PC-3 (cell line): ENCODE measurements around the gene ZNF559. TPM values are rescaled to one million over a fixed set of nuclear protein-coding genes. Genes with fewer than 3 reads are reported as not detected.

Experiments used
- ATAC-seq: fragments of 200-7000 bp; cut with Tn5 transposase; 2 replicates; pipeline ENCODE4 v1.9.1; 2020; ENCODE audit warnings: mild to moderate bottlenecking, moderate library complexity
- BruUV-seq: library from RNA; stranded (reverse); fragments of 400-500 nt; replicated peaks from 2 replicates; lab custom pipeline; 2021; lab: Mats Ljungman, UMichigan
- CTCF ChIA-PET: fragments of 300-600 bp; sonication (Branson Sonifier 250); formaldehyde crosslinking; loops from one replicate; lab custom pipeline; 2022; ENCODE audit warnings: antibody characterized with exemption; lab: Charles Lee
- POLR2A ChIA-PET: fragments of 300-600 bp; sonication (Branson Sonifier 250); formaldehyde crosslinking; loops from one replicate; lab custom pipeline; 2022; ENCODE audit warnings: antibody characterized with exemption; ENCODE audit not compliant: unreplicated experiment; lab: Charles Lee
- DNase-seq: peaks from one replicate; pipeline ENCODE4 v3.0.0-alpha.2; 2015
- H2AFZ ChIP-seq: fragments of 300-600 bp; sonication (generic); 2 replicates; pipeline ENCODE4 v1.6.0; 2016; ENCODE audit warnings: antibody characterized with exemption, low read length
- H3F3A ChIP-seq: fragments of 300-600 bp; sonication (generic); one replicate; pipeline ENCODE4 v1.6.0; 2017; ENCODE audit warnings: antibody characterized with exemption, low read length, control low read depth, mild to moderate bottlenecking; ENCODE audit not compliant: unreplicated experiment
- H3K27ac ChIP-seq: fragments of 300-600 bp; sonication (generic); 2 replicates; pipeline ENCODE4 v1.5.1; 2016; ENCODE audit warnings: mild to moderate bottlenecking, low read length
- H3K27me3 ChIP-seq: fragments of 300-600 bp; sonication (generic); 2 replicates; pipeline ENCODE4 v1.6.1; 2016; ENCODE audit warnings: low read length, mixed read lengths
- H3K36me3 ChIP-seq: fragments of 300-600 bp; sonication (generic); 2 replicates; pipeline ENCODE4 v1.6.1; 2016; ENCODE audit warnings: low read depth, mixed run types, low read length, mixed read lengths
- H3K4me1 ChIP-seq: fragments of 300-600 bp; sonication (generic); 2 replicates; pipeline ENCODE4 v1.5.1; 2016; ENCODE audit warnings: low read length; ENCODE audit not compliant: insufficient read depth
- H3K4me2 ChIP-seq: fragments of 300-600 bp; sonication (generic); 2 replicates; pipeline ENCODE4 v1.6.0; 2016; ENCODE audit warnings: low read length
- H3K4me3 ChIP-seq: fragments of 300-600 bp; sonication (generic); 2 replicates; pipeline ENCODE4 v1.5.1; 2016; ENCODE audit warnings: mild to moderate bottlenecking, low read length, mixed read lengths
- H3K79me2 ChIP-seq: fragments of 300-600 bp; sonication (generic); 2 replicates; pipeline ENCODE4 v1.6.1; 2017; ENCODE audit warnings: low read length, mixed read lengths
- H3K9ac ChIP-seq: fragments of 300-600 bp; sonication (generic); 2 replicates; pipeline ENCODE4 v1.6.0; 2016; ENCODE audit warnings: mild to moderate bottlenecking, low read length
- H3K9me2 ChIP-seq: fragments of 300-600 bp; sonication (generic); replicated peaks from 2 replicates; pipeline ENCODE4 v1.6.1; 2016; ENCODE audit warnings: mixed run types, low read length, mixed read lengths
- H3K9me3 ChIP-seq: fragments of 300-600 bp; sonication (generic); 2 replicates; pipeline ENCODE4 v1.6.1; 2016; ENCODE audit warnings: low read length, mixed read lengths
- H4K20me1 ChIP-seq: fragments of 300-600 bp; sonication (generic); 2 replicates; pipeline ENCODE4 v1.6.1; 2016; ENCODE audit warnings: low read length, mixed read lengths
- CTCF ChIP-seq: fragments of 300-600 bp; sonication (generic); conservative IDR thresholded peaks from 2 replicates; pipeline ENCODE4 v1.5.1; 2017; ENCODE audit warnings: antibody characterized with exemption, low read depth, mild to moderate bottlenecking, low read length
- EZH2 ChIP-seq: fragments of 300-600 bp; sonication (generic); IDR thresholded peaks from one replicate; pipeline ENCODE4 v1.6.1; 2017; ENCODE audit warnings: antibody characterized with exemption, mild to moderate bottlenecking, low read length; ENCODE audit not compliant: unreplicated experiment
- EZH2phosphoT487 ChIP-seq: fragments of 300-600 bp; sonication (generic); IDR thresholded peaks from 2 replicates; pipeline ENCODE4 v1.6.1; 2018; ENCODE audit warnings: mild to moderate bottlenecking, antibody characterized with exemption, low read length, borderline replicate concordance
- intact Hi-C: fragments of 100-400 bp; cut with micrococcal nuclease; formaldehyde crosslinking; loops from 2 replicates; pipeline ENCODE4 v1.9.0; 2023
- total RNA-seq: library from RNA; depleted of rRNA; stranded (reverse); fragments of >200 nt; gene quantifications from 2 replicates; pipeline ENCODE4 v1.2.3, GENCODE V29; 2014

Gene ZNF559
- total RNA-seq, 1 experiment from 2014 or later = 13.1 TPM

- H3K9me2 ChIP-seq = no peaks in the 10 kb centered on the region
- no peaks in the 10 kb centered on the region for H3K27me3 ChIP-seq
- no peaks in the 10 kb centered on the region for H3K4me1 ChIP-seq
- H3K27ac ChIP-seq = no peak overlapping the region
- BruUV-seq = TSS peak; percentile 7
- peaks cover 81% of the 10 kb centered on the region for H3K36me3 ChIP-seq
- no peak for TF ChIP-seq CTCF
- no peak for TF ChIP-seq EZH2phosphoT487
- TF ChIP-seq EZH2 = no peak
- intact Hi-C loops = no loop called here
- H3K9ac ChIP-seq = no peak overlapping the region
- peak overlapping the region; percentile 2; the same call in 1 of the 2 replicates for H3K4me3 ChIP-seq
- H4K20me1 ChIP-seq = no peaks in the 10 kb centered on the region
- H3K9me3 ChIP-seq = peaks cover 76% of the 10 kb centered on the region
- no peaks in the 10 kb centered on the region for H3K79me2 ChIP-seq
- no peak overlapping the region for H2AFZ ChIP-seq
- ChIA-PET POLR2A (no interaction called here), CTCF (no interaction called here)
- H3K4me2 ChIP-seq = no peak overlapping the region
- no peaks in the 10 kb centered on the region for H3F3A ChIP-seq
- no peak for DNase-seq
- ATAC-seq = no peak
Observed at GRCh38 chr19:9342610-9343304, 18.8 kb downstream of the ZNF559 start.

GRCh38 chr19:9345005-9345404 lies 21.0 kb downstream of the ZNF559 start:
- no peak for ATAC-seq

More at GRCh38 chr19:9345005-9345404, 21.0 kb downstream of the ZNF559 start:
- no peak overlapping the region for H2AFZ ChIP-seq
- H3K9me2 ChIP-seq = no peaks in the 10 kb centered on the region
- no peaks in the 10 kb centered on the region for H3K4me1 ChIP-seq
- intact Hi-C loops = no loop called here
- TF ChIP-seq CTCF = no peak
- no peak for TF ChIP-seq EZH2
- TF ChIP-seq EZH2phosphoT487 = no peak
- H3F3A ChIP-seq = no peaks in the 10 kb centered on the region
- no peak for DNase-seq
- H3K4me3 ChIP-seq = no peak overlapping the region
- CTCF ChIA-PET = no interaction called here
- POLR2A ChIA-PET = no interaction called here
- no TSS peak for BruUV-seq
- H3K27ac ChIP-seq = no peak overlapping the region
- H3K79me2 ChIP-seq = no peaks in the 10 kb centered on the region
- no peaks in the 10 kb centered on the region for H4K20me1 ChIP-seq
- peaks cover 79% of the 10 kb centered on the region for H3K36me3 ChIP-seq
- H3K9ac ChIP-seq = no peak overlapping the region
- no peaks in the 10 kb centered on the region for H3K27me3 ChIP-seq
- H3K4me2 ChIP-seq = no peak overlapping the region
- H3K9me3 ChIP-seq = peaks cover 81% of the 10 kb centered on the region
